HL-60 (cell line): Measurements from ENCODE around the gene UBE2E2.

Source experiments
- DNase-seq, 2 experiments: peaks; one replicate each; pipeline ENCODE4 v3.0.0-alpha.2; 2010 to 2020; ENCODE audit warnings: low read depth in 1 of 2, low spot score in 1 of 2
- H3K27ac ChIP-seq: fragments of 250-450 bp; sonication (Bioruptor Pico); replicated peaks from 2 replicates; pipeline ENCODE4 v1.5.1; 2020; ENCODE audit warnings: mild to moderate bottlenecking, moderate library complexity
- H3K27me3 ChIP-seq: fragments of 250-450 bp; sonication (Bioruptor Pico); 2 replicates; pipeline ENCODE4 v1.5.1; 2021; ENCODE audit warnings: mild to moderate bottlenecking, moderate library complexity; ENCODE audit not compliant: insufficient read depth, poor library complexity, severe bottlenecking
- H3K4me3 ChIP-seq: replicated peaks from 2 replicates; pipeline ENCODE4 v1.5.1; 2011; ENCODE audit warnings: mild to moderate bottlenecking, control low read depth, low read length; ENCODE audit not compliant: insufficient read depth
- CTCF ChIP-seq: IDR thresholded peaks from one replicate; pipeline ENCODE4 v1.5.1; 2011; ENCODE audit warnings: low read length, control low read depth, inconsistent platforms; ENCODE audit not compliant: insufficient read depth
- GABPA ChIP-seq: IDR thresholded peaks from 2 replicates; pipeline ENCODE4 v1.6.1; 2012; ENCODE audit warnings: low read depth
- POLR2AphosphoS5 ChIP-seq: IDR thresholded peaks from 2 replicates; pipeline ENCODE4 v1.6.1; 2012; ENCODE audit warnings: low read depth
- SPI1 ChIP-seq: IDR thresholded peaks from 2 replicates; pipeline ENCODE4 v1.6.1; 2012; ENCODE audit warnings: low read depth, mild to moderate bottlenecking, borderline replicate concordance
- TF ChIP-seq, protein P1 (sequence below): IDR thresholded peaks from 2 replicates; pipeline ENCODE4 v1.6.1; 2012; ENCODE audit warnings: low read depth; ENCODE audit not compliant: insufficient replicate concordance

UBE2E2 gene

GRCh38 chr3:23241256-23241655 lies 38.1 kb downstream of the UBE2E2 start:
- Histone ChIP-seq H3K27me3 (no peaks in the 10 kb centered on the region), H3K4me3 (no peak overlapping the region), H3K27ac (no peak overlapping the region)
- DNase-seq = no peak
- TF ChIP-seq CTCF = no peak
- TF ChIP-seq, protein P1, sequence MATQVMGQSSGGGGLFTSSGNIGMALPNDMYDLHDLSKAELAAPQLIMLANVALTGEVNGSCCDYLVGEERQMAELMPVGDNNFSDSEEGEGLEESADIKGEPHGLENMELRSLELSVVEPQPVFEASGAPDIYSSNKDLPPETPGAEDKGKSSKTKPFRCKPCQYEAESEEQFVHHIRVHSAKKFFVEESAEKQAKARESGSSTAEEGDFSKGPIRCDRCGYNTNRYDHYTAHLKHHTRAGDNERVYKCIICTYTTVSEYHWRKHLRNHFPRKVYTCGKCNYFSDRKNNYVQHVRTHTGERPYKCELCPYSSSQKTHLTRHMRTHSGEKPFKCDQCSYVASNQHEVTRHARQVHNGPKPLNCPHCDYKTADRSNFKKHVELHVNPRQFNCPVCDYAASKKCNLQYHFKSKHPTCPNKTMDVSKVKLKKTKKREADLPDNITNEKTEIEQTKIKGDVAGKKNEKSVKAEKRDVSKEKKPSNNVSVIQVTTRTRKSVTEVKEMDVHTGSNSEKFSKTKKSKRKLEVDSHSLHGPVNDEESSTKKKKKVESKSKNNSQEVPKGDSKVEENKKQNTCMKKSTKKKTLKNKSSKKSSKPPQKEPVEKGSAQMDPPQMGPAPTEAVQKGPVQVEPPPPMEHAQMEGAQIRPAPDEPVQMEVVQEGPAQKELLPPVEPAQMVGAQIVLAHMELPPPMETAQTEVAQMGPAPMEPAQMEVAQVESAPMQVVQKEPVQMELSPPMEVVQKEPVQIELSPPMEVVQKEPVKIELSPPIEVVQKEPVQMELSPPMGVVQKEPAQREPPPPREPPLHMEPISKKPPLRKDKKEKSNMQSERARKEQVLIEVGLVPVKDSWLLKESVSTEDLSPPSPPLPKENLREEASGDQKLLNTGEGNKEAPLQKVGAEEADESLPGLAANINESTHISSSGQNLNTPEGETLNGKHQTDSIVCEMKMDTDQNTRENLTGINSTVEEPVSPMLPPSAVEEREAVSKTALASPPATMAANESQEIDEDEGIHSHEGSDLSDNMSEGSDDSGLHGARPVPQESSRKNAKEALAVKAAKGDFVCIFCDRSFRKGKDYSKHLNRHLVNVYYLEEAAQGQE = no peak
- no peak for TF ChIP-seq GABPA
- no peak for TF ChIP-seq POLR2AphosphoS5
- no peak for TF ChIP-seq SPI1

GRCh38 chr3:23242106-23242505 lies 39.0 kb downstream of the UBE2E2 start:
- TF ChIP-seq GABPA = no peak
- TF ChIP-seq SPI1 = no peak
- no peak for TF ChIP-seq CTCF
- TF ChIP-seq POLR2AphosphoS5 = no peak
- TF ChIP-seq, protein P1 = no peak
- no peak for DNase-seq

GRCh38 chr3:23244324-23245041 lies 41.4 kb downstream of the UBE2E2 start:
- H3K27ac ChIP-seq = no peak overlapping the region
- H3K27me3 ChIP-seq = no peaks in the 10 kb centered on the region
- DNase-seq = no peak
- TF ChIP-seq, protein P1 = no peak
- H3K4me3 ChIP-seq = no peak overlapping the region

More at GRCh38 chr3:23242106-23242505, 39.0 kb downstream of the UBE2E2 start:
- no peak overlapping the region for H3K4me3 ChIP-seq
- no peaks in the 10 kb centered on the region for H3K27me3 ChIP-seq
- H3K27ac ChIP-seq = no peak overlapping the region
